Measurements from ENCODE around the gene MAGEB3.

Gene MAGEB3

DNA sequence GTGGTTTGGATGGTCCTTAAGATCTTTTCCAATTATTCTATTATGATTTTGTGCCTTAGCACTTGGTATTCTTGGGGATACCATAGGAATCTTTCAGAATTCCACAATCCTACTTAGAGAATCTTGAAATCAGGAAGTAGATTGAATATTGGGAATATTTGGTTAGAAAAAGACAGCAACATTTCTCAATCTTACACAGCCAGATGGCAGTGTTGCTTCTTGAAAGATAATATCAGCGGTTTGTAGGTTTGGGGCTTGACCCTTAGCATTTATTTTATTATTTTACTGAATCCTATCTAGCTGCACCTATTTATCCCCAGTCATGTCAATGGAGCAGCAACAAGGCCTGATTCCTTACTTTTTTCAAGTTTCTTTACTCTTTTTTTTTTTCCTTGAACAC lies 45.0 kb downstream of the MAGEB3 start:
- in situ Hi-C loops (cut with HindIII; ENCODE audit: low sequenced_read_pairs), result no loop called here

GRCh38 chrX:30278365-30278764 lies 47.9 kb downstream of the MAGEB3 start:
- in situ Hi-C loops (cut with HindIII; ENCODE audit: low sequenced_read_pairs), result no loop called here

GRCh38 chrX:30280428-30280827 lies 50.0 kb downstream of the MAGEB3 start:
- in situ Hi-C loops (cut with HindIII; ENCODE audit: low sequenced_read_pairs), result no loop called here

GRCh38 chrX:30282527-30282926 lies 52.1 kb downstream of the MAGEB3 start:
- in situ Hi-C loops (cut with HindIII; ENCODE audit: low sequenced_read_pairs), result no loop called here

GRCh38 chrX:30283456-30284200 lies 53.2 kb downstream of the MAGEB3 start:
- in situ Hi-C loops (cut with HindIII; ENCODE audit: low sequenced_read_pairs), result no loop called here

Measured in endothelial cell of hepatic sinusoid (primary cell).